GM21381 (cell line): ENCODE data around the gene ELOVL1.
"Not testable (repeated sequence)": the region's sequence is repeated elsewhere in the genome, so short reads cannot be mapped to it uniquely, and the experiment has no call there.

Experiments used
- ATAC-seq: cut with Tn5 transposase; IDR thresholded peaks from one replicate; pipeline ENCODE4 v1.9.1; 2021; ENCODE audit warnings: mild to moderate bottlenecking, moderate library complexity; ENCODE audit not compliant: unreplicated experiment

The ELOVL1 gene

DNA sequence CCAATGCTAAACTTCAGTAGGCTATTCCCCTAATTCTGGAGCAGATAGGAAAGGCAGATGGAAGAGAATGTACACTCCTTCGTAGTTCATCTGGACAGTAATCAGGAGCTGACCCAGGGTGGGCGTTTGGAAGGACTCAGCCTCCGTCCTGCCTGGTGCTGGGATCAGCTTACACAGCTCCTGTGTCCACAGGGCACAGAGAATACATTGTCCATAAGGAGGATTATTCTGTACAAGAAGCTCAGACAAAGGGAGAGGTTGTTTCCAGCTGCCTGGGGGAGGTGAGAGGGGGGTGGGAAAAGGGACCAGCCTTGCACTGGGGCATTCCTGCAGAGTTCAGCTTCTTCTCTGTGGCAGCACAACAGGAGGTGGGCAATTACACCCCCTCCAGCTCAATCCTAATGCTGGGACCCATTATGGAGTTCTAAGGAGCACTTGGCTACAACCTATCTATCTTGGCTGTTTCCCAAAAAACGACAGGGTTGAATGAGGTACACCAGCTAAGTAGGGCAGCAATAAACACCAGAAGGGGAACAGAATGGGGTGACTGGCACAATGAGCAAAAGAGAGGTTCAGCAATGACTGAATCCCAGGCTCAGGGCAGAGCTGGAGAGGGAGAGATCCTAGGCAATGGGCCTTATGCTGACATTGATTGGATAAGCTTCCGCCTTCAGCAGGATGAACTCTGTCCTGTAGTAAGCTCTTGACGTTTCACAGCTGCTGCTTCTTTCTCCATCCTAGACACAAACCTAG lies 14.4 kb upstream of the ELOVL1 start:
- no peak for ATAC-seq

DNA sequence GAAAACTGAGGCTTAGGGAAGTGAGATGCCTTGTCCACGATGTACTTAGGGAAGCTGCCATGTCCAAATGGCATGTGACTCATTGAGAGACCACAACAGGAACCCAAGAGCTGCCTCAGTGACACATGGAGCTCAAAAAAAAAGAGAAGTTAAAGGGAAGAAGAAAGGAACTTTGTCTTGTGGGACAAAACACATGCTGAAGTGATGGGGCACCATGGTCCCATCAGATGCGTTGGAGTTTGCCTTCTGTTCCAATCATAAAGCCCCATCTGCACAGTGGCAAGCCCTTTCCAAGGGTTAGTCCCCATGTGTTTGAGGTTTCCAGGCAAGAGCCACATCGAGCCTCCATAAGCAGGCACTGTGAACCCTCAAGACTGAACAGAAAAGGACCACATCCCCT lies 13.8 kb upstream of the ELOVL1 start:
- no peak for ATAC-seq

DNA sequence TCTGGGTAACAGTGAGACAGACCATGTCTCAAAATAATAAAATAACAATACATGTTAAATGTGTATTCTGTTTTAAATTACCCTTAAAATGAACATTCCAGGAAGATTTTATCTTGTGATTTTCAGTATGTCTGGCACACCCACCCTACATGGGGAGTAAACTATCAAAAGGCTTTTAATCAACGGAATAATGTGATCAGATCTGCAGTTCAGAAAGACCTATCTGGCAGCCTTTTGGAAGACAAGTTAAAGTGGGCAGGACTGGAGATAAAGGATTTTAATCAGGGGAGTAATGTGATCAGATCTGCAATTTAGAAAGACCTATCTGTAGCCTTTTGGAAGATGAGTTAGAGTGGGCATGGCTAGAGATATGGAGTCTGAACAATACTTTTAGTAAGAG lies 11.7 kb upstream of the ELOVL1 start:
- ATAC-seq, result no peak

DNA sequence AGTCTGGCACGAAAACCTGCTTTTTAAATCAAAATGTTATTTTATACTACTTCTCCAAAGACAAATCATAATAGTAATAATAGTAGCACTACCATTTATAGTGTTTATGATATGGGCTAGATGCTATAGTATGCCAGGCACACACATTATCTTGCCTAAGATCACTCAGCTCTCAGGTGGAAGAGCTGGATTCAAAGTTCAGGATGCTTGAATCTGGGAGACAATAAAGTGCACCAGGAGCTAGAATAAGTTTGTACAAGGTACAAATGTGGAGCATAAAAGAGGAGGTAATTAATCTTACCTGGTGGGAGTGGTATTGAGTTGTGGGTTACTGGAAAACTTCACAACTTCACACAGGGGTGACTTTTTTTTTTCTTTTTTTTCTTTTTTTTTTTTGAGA lies 10.0 kb upstream of the ELOVL1 start:
- ATAC-seq, result no peak

GRCh38 chr1:43376723-43377235 lies 9.0 kb upstream of the ELOVL1 start:
- ATAC-seq, result no peak

GRCh38 chr1:43373066-43373940 lies 5.5 kb upstream of the ELOVL1 start:
- no peak for ATAC-seq

GRCh38 chr1:43372172-43372571 lies 4.4 kb upstream of the ELOVL1 start:
- ATAC-seq, result no peak

GRCh38 chr1:43370564-43370963 lies 2.8 kb upstream of the ELOVL1 start:
- no peak for ATAC-seq

- ATAC-seq, result not testable (repeated sequence)
Measured at GRCh38 chr1:43369779-43370178, 2.0 kb upstream of the ELOVL1 start.

DNA sequence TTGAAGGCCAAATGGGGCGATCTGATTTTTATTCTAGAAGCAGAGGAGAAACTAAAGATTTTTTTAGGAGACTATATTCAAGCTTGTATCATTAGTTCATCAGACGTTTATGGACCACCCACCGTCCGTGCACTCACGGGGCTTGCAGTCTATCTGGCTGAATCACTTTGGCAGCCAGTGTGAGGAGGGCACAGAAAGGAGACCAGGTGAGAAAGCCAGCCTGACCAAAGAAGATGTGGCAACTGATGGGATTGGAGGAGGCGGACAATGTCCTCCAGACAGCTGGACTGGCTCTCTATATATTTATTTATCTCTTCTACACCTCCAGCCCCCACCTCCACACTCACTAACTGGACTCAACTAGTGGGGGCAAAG lies 822 bp upstream of the ELOVL1 start:
- ATAC-seq, result no peak

DNA sequence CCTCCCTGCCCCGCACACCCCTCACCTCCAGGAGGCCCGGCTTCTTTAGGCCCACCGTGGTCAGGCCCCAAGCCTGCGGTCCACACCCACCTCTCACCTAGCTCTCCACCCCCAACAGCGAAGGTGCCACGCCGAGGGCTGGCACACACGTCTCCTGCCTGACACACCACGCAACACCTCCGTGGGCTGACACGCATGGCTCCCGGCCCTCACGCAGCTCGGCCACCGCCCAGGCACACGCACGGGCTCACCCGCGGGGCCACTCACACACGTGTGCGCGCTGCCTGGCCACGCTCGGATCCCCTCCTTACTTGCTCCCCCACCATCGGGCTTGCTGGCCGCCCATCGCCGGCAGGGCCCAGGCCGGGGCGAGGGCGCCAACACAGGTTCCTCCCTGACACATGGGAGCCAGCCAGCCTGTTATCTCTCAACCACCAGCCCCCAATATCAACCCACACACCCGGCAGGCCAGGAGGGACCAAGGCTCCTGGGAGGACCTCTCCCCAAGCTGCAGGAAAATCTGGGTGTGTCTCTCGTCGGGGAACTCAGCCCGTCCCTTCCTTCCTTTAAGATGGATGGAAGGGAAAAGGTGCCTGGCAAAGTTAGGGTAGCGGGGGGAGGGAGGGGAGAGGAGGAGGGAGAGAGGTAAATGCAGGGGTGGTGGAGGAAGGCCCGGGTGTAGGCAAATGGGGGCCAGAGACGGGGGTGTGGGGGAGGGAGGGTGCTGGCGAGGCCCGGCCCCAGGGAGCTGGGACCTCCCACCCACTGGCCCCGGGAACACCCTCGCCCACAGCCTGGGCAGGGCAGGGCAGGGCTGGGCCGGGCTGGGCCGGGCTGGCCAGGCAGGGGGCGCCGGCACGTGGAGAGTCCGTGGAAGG lies 546 bp downstream of the ELOVL1 start:
- peak; percentile 45 for ATAC-seq

GRCh38 chr1:43366601-43367025 lies 1.2 kb downstream of the ELOVL1 start:
- ATAC-seq, result no peak

DNA sequence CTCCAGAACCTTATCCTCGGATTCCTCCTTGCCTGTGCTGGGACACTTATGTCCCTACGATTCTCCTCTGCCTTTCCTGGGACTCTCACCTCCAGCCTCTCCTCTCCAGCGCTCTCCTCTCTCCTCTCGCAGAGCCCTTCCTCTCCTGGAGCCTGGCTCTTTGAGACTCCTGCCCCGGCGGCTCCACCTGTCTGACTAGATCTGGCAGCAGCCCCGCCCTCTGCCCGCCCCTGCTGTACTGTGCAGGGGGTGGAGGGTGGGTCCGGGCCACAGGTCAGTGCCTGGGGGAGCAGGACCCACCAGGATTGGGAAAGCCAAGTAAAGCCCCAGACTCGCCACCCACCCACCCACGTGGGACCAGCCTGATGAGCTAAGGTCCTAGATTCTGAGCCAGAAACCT lies 1.6 kb downstream of the ELOVL1 start:
- ATAC-seq, result no peak

GRCh38 chr1:43365678-43366077 lies 2.1 kb downstream of the ELOVL1 start:
- no peak for ATAC-seq

- no peak for ATAC-seq
Measured at GRCh38 chr1:43363935-43364525, 3.8 kb downstream of the ELOVL1 start.

- ATAC-seq, result no peak
Measured at GRCh38 chr1:43363283-43363934, 4.4 kb downstream of the ELOVL1 start.

GRCh38 chr1:43360616-43361015 lies 7.2 kb downstream of the ELOVL1 start:
- ATAC-seq, result no peak

DNA sequence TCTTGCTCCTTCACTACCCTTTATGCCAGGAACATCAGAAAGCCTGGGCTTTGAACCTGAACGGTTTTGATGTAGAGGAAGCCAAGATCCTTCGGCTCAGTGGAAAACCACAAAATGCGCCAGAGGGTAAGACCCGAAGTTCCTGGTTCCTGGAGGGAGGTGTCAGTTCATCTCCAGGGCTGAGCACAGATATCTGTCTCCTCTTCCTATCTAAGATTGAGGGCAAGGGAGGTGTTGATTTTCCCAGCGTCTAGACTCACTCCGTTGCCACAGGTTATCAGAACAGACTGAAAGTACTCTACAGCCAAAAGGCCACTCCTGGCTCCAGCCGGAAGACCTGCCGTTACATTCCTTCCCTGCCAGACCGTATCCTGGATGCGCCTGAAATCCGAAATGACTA lies 8.1 kb downstream of the ELOVL1 start:
- ATAC-seq, result no peak

DNA sequence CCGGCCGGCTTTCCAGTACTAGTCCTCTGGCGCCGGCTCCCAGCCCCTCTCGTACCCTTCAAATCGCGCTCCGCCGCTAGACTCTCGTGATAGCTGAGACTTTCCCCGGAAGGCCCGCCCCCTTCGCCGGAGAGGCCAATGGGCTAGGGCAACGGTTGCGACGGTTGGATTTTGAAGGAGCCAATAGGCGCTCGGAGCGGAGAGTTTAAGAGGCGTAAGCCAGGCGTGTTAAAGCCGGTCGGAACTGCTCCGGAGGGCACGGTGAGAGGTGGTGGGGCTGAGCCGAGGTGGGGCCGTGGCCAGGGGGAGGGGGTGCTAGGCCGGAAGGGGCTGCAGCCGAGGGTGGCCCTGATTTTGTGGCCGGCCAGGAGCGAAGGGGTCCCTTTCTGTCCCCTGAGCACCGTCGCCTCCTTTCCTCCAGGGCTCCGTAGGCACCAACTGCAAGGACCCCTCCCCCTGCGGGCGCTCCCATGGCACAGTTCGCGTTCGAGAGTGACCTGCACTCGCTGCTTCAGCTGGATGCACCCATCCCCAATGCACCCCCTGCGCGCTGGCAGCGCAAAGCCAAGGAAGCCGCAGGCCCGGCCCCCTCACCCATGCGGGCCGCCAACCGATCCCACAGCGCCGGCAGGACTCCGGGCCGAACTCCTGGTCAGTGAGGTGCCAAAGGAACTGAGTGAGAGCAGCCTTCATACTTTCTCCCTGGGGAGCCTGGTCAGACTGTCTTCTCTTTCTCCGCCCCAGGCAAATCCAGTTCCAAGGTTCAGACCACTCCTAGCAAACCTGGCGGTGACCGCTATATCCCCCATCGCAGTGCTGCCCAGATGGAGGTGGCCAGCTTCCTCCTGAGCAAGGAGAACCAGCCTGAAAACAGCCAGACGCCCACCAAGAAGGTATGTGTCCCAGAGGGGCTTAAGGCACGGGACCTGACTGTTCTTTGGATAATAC lies 8.8 kb downstream of the ELOVL1 start, which contains the start of gene CDC20:
TSS of gene CDC20 (plus strand) at position 236 of the 948 bp plus-strand sequence. CDS start at position 471, 235 bp downstream.
- peak; percentile 95 for ATAC-seq
